Duodenal mucosa (tissue), 2 donors: ENCODE measurements around the gene SNX12.

Source experiments
- H3K27ac ChIP-seq: one replicate; pipeline ENCODE4 v1.7.0; 2013; ENCODE audit warnings: low read depth, low read length
- H3K27me3 ChIP-seq, 2 donors: one replicate each; pipeline ENCODE4 v1.7.0; 2013; ENCODE audit warnings: low read length in 2 of 2, control low read depth in 1 of 2; ENCODE audit not compliant: insufficient read depth in 2 of 2, control insufficient read depth in 1 of 2
- H3K36me3 ChIP-seq, 2 donors: one replicate each; pipeline ENCODE4 v1.7.0; 2013; ENCODE audit warnings: low read length in 2 of 2, control low read depth in 1 of 2; ENCODE audit not compliant: insufficient read depth in 2 of 2, control insufficient read depth in 1 of 2
- H3K4me1 ChIP-seq, 2 donors: one replicate each; pipeline ENCODE4 v1.7.0; 2013; ENCODE audit warnings: low read length in 2 of 2, control low read depth in 1 of 2; ENCODE audit not compliant: insufficient read depth in 2 of 2, control insufficient read depth in 1 of 2
- H3K4me3 ChIP-seq, 2 donors: one replicate each; pipeline ENCODE4 v1.7.0; 2013; ENCODE audit warnings: low read length in 2 of 2, low read depth in 1 of 2
- H3K9ac ChIP-seq, 2 donors: one replicate each; pipeline ENCODE4 v1.7.0; 2013; ENCODE audit warnings: low read length in 2 of 2, low read depth in 1 of 2
- H3K9me3 ChIP-seq, 2 donors: one replicate each; pipeline ENCODE4 v1.7.0; 2013; ENCODE audit warnings: low read length in 2 of 2, control low read depth in 1 of 2; ENCODE audit not compliant: control insufficient read depth in 1 of 2

The SNX12 gene

DNA sequence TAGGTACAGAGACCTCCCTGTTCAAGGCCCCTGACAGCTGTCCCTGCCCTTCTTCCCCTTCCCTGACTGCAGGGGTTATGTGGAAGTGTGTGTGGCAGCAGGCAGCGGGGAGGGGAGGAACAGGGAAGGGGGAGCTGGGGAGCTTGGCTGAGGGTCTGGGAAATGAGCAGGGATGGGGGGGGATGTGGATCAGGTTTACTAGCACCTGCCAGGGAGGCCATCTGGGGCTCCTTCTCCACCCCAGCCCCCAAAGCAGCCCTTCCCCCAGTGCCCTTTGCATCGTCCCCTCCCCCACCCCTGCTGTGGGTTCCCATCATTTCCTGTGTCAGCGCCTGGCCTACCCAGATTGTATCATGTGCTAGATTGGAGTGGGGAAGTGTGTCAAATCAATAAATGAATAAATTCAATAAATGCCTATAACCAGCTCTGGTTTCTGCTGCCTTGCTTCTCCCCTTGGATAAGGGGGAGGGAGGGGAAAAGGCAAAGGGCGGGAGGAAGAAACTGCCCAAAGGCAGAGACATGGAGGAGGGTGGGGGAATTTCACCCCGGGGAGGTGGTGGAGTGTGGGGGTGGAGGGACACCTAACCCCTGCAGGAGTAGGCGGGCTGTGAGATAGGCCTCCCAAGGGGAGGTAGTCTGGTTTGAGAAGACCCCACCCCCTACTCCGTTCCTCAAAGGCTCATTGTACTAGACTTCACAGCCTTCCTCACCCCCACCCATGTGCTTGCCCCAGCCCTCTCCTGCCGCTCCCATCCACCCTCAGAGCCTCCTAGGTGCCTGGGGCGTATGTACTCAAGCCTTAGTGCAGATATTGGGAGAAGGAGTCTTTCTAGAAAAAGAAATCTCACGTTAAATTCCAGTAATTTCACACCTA is 35.2 kb upstream of the SNX12 start:
- Histone ChIP-seq H3K4me3 (peak overlapping the region; percentile 16 to 43), H3K9ac (peak overlapping the region in 1 of 2 donors; percentile 24), H3K4me1 (peaks cover 15 to 16% of the 10 kb centered on the region in 2 donors)

DNA sequence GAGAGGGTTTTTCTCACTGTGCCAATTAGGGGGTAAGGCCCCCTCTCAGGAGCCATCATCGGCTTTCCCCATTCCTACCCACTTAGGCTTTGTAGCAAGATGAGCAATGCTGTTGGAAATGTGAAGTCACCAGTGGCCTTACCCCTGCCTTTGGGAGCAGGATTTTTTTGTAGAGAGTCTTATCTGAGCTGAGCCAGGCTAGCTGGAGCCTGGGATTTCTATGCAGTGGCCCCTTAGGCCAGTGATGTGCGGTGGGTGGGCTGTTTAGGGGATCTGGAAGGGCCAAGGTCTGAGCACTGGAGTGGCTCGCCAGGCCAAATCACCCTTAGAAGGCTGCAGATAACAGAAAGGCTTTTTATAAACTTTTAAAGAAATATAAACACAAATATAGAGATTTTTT is 34.2 kb upstream of the SNX12 start:
- H3K36me3 ChIP-seq: peaks cover 0 to 3% of the 10 kb centered on the region in 2 donors
- H3K27me3 ChIP-seq: no peaks in the 10 kb centered on the region
- no peak overlapping the region for H3K4me3 ChIP-seq
- H3K4me1 ChIP-seq: peaks cover 21 to 22% of the 10 kb centered on the region in 2 donors
- H3K27ac ChIP-seq: no peak overlapping the region
- H3K9ac ChIP-seq: no peak overlapping the region
- H3K9me3 ChIP-seq: no peaks in the 10 kb centered on the region

More for the DNA sequence above, 35.2 kb upstream of the SNX12 start:
- Histone ChIP-seq H3K9me3 (no peaks in the 10 kb centered on the region), H3K36me3 (peaks cover 0 to 3% of the 10 kb centered on the region in 2 donors), H3K27me3 (no peaks in the 10 kb centered on the region), H3K27ac (peak overlapping the region; percentile 42)

DNA sequence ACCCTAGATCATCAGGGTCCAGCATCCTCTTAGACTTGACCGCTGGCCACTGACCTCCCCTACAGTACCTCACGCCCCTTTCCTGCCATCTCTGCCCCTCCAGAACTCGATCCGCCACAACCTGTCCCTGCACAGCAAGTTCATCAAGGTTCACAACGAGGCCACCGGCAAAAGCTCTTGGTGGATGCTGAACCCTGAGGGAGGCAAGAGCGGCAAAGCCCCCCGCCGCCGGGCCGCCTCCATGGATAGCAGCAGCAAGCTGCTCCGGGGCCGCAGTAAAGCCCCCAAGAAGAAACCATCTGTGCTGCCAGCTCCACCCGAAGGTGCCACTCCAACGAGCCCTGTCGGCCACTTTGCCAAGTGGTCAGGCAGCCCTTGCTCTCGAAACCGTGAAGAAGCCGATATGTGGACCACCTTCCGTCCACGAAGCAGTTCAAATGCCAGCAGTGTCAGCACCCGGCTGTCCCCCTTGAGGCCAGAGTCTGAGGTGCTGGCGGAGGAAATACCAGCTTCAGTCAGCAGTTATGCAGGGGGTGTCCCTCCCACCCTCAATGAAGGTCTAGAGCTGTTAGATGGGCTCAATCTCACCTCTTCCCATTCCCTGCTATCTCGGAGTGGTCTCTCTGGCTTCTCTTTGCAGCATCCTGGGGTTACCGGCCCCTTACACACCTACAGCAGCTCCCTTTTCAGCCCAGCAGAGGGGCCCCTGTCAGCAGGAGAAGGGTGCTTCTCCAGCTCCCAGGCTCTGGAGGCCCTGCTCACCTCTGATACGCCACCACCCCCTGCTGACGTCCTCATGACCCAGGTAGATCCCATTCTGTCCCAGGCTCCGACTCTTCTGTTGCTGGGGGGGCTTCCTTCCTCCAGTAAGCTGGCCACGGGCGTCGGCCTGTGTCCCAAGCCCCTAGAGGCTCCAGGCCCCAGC is 32.7 kb upstream of the SNX12 start:
- peaks cover 0 to 3% of the 10 kb centered on the region in 2 donors for H3K36me3 ChIP-seq
- H3K27ac ChIP-seq: no peak overlapping the region
- H3K4me3 ChIP-seq: no peak overlapping the region
- H3K9ac ChIP-seq: no peak overlapping the region
- H3K27me3 ChIP-seq: no peaks in the 10 kb centered on the region
- no peaks in the 10 kb centered on the region for H3K9me3 ChIP-seq
- H3K4me1 ChIP-seq: peaks cover 21 to 28% of the 10 kb centered on the region in 2 donors

DNA sequence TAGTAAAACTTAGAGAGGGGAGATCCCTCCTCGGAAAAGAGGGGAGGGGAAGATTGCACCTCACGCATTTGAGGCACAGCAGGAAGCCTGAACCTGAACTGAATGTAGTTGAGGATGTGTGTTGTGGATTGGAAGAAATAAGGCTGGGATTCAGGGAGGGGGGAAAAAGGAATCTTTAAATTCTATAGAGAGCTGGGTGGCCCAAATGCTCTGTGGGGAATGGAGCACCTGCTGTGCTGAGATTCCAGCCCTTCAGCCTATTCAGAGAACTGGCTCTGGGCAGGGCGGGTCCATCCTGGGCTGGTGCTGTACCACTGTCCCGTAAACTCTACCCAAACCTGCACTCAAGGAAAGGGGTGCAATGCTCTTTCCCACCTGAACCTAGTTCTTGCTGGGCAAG is 31.6 kb upstream of the SNX12 start:
- no peak overlapping the region for H3K4me3 ChIP-seq
- H3K36me3 ChIP-seq: peaks cover 0 to 3% of the 10 kb centered on the region in 2 donors
- no peaks in the 10 kb centered on the region for H3K9me3 ChIP-seq
- H3K27ac ChIP-seq: no peak overlapping the region
- H3K4me1 ChIP-seq: peaks cover 25 to 33% of the 10 kb centered on the region in 2 donors
- H3K9ac ChIP-seq: no peak overlapping the region
- no peaks in the 10 kb centered on the region for H3K27me3 ChIP-seq

DNA sequence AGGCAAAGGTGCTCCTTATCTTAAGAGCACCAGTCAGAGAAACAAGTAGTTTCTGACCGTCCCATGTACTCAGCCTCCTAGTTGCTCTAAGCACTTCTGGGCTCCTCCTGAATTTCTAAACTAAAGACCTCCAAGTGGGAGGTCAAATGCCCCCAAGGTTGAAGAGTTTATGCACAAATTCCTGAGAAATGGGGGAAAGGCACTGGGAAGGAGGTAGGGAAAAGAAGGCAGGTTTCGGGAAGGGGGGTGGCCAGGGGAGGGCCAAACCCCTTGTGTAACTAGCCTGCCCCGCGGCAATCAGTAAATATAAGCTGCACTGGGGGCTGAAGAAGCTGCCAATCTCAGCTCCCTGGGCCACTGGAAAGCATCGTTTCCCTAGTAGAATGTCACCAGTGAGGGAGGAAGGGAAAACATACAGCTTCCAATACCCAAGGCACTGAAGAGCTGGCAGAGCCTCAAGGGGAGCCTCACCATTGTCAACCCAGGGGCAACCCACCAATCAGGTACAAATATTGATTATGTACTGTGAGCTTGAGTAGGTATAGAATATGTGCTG is 30.9 kb upstream of the SNX12 start:
- peaks cover 18 to 26% of the 10 kb centered on the region in 2 donors for H3K4me1 ChIP-seq
- H3K27ac ChIP-seq: no peak overlapping the region
- H3K9me3 ChIP-seq: no peaks in the 10 kb centered on the region
- no peaks in the 10 kb centered on the region for H3K27me3 ChIP-seq
- no peak overlapping the region for H3K9ac ChIP-seq
- peaks cover 0 to 3% of the 10 kb centered on the region in 2 donors for H3K36me3 ChIP-seq
- H3K4me3 ChIP-seq: no peak overlapping the region

DNA sequence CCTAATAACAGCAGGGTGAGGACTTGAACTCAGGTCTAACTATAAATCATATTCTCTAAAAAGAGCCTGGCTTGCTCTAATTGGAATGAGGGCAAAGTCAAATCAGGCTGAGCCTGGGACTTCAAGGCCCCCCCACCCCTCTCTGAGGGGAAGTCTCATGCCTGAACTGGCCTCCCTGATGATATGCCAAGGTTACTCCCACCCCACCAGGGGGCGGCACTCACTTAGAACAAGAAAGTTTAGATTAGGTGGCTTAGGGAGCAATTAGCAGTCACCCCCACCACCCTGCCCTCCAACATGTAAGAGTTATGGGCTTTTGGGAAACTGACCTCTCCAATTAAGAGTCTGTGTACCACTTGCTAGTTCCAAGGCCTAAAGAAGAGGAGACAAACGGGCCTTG is 30.2 kb upstream of the SNX12 start:
- H3K9ac ChIP-seq: no peak overlapping the region
- peaks cover 0 to 3% of the 10 kb centered on the region in 2 donors for H3K36me3 ChIP-seq
- no peak overlapping the region for H3K27ac ChIP-seq

DNA sequence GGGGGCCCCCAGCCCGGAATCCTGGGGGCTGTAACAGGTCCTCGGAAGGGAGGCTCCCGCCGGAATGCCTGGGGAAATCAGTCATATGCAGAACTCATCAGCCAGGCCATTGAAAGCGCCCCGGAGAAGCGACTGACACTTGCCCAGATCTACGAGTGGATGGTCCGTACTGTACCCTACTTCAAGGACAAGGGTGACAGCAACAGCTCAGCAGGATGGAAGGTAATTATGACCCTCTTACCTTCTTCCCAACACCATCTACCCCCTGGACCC is 28.6 kb upstream of the SNX12 start:
- H3K27me3 ChIP-seq: no peaks in the 10 kb centered on the region
- H3K27ac ChIP-seq: no peak overlapping the region
- peaks cover 0 to 3% of the 10 kb centered on the region in 2 donors for H3K36me3 ChIP-seq
- H3K9ac ChIP-seq: peak overlapping the region; percentile 66 to 68
- H3K4me3 ChIP-seq: peak overlapping the region; percentile 84 to 86
- H3K9me3 ChIP-seq: no peaks in the 10 kb centered on the region
- H3K4me1 ChIP-seq: peaks cover 10 to 21% of the 10 kb centered on the region in 2 donors

More for the DNA sequence above, 30.2 kb upstream of the SNX12 start:
- Histone ChIP-seq H3K27me3 (no peaks in the 10 kb centered on the region), H3K9me3 (no peaks in the 10 kb centered on the region), H3K4me1 (peaks cover 11 to 21% of the 10 kb centered on the region in 2 donors), H3K4me3 (no peak overlapping the region)

DNA sequence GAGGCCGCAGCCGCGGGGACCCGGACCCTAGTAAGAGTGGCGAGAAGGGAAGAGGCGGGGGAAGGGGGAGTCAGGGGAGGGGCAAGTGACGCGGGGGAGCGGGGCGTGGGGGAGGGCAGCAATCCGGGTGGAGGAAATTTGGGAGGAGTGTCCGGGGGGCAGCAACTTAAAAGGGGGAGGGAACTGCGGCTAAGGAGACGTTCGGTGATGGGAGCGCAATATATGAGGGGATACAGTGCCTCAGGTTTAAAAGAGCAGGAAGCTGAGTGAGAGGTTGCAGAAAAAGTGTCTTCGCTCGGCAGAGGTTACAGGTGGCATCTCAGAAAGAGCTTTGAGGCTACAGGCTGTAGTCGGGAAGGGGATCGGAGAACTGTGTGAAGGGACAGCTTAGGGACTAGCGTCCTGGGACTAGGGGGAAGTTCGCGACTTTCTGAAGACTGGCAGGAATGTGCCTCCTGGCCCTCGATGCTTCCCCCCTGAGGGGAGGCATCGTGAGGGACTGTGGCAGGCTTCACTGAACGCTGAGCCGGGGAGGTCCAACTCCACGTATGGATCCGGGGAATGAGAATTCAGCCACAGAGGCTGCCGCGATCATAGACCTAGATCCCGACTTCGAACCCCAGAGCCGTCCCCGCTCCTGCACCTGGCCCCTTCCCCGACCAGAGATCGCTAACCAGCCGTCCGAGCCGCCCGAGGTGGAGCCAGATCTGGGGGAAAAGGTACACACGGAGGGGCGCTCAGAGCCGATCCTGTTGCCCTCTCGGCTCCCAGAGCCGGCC is 28.0 kb upstream of the SNX12 start:
- peaks cover 10 to 21% of the 10 kb centered on the region in 2 donors for H3K4me1 ChIP-seq
- no peaks in the 10 kb centered on the region for H3K27me3 ChIP-seq
- H3K4me3 ChIP-seq: peak overlapping the region; percentile 84 to 86
- H3K9ac ChIP-seq: peak overlapping the region; percentile 66 to 68
- no peaks in the 10 kb centered on the region for H3K36me3 ChIP-seq
- H3K9me3 ChIP-seq: no peaks in the 10 kb centered on the region
- no peak overlapping the region for H3K27ac ChIP-seq

DNA sequence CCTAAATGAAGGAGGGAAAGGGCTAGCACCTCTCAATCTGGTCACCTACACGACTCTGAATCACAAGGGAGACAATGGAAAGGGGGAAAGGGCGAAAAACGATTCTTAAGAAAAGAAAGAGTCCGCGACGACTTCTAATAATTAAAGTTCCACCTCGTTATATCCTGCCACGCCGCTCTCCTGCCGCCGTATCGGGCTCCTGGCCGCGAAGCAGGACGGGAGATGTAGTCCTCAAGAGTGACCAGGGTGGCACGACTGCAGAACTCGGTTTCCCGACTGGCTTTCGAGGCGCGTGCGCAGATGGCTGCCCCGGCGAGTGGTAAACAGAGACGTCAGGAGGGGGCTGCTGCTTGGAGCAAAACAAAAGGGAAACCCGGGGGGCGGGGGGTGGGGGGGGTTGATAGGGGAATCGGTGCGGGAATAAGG is 27.4 kb upstream of the SNX12 start, which contains the start of gene FOXO4:
Gene FOXO4, plus strand, starts transcription at position 297 of the 426 bp plus-strand sequence. CDS start 678 bp downstream, outside the sequence.
- Histone ChIP-seq H3K4me1 (peaks cover 10 to 21% of the 10 kb centered on the region in 2 donors), H3K9me3 (no peaks in the 10 kb centered on the region), H3K36me3 (no peaks in the 10 kb centered on the region), H3K27ac (no peak within 1 kb of the TSS), H3K9ac (peak within 1 kb of the TSS; percentile 66 to 68), H3K27me3 (no peaks in the 10 kb centered on the region), H3K4me3 (peak within 1 kb of the TSS; percentile 84 to 86)
